RWPE2 (cell line): ENCODE results near the gene COMMD4.
A peak's percentile ranks its signal among the peaks of the same experiment; 100 is the strongest.
"Not testable (repeated sequence)": the region's sequence is repeated elsewhere in the genome, so short reads cannot be mapped to it uniquely, and the experiment has no call there.

Source experiments
- ATAC-seq: fragments of 200-7000 bp; cut with Tn5 transposase; 3 replicates; pipeline ENCODE4 v1.9.1; 2021; ENCODE audit warnings: low read depth
- DNase-seq: peaks from one replicate; pipeline ENCODE4 v3.0.0-alpha.2; 2020; ENCODE audit warnings: low spot score
- H3K27ac ChIP-seq: fragments of 450-650 bp; 2 replicates; pipeline ENCODE4 v1.5.1; 2017; ENCODE audit warnings: mild to moderate bottlenecking; ENCODE audit not compliant: poor library complexity, severe bottlenecking
- H3K27me3 ChIP-seq: fragments of 250-450 bp; sonication (Bioruptor Pico); 2 replicates; pipeline ENCODE4 v1.5.1; 2021; ENCODE audit warnings: mild to moderate bottlenecking, moderate library complexity; ENCODE audit not compliant: insufficient read depth, poor library complexity, severe bottlenecking
- H3K36me3 ChIP-seq: fragments of 250-450 bp; sonication (Bioruptor Pico); 2 replicates; pipeline ENCODE4 v1.5.1; 2020; ENCODE audit warnings: low read depth, mild to moderate bottlenecking, moderate library complexity
- H3K4me1 ChIP-seq: fragments of 250-450 bp; sonication (Bioruptor Pico); 2 replicates; pipeline ENCODE4 v1.5.1; 2021; ENCODE audit warnings: mild to moderate bottlenecking, moderate library complexity; ENCODE audit not compliant: insufficient read depth, poor library complexity, severe bottlenecking
- H3K4me3 ChIP-seq: fragments of 250-450 bp; sonication (Bioruptor Pico); 2 replicates; pipeline ENCODE4 v1.5.1; 2021; ENCODE audit warnings: mild to moderate bottlenecking, moderate library complexity; ENCODE audit not compliant: severe bottlenecking
- H3K9me3 ChIP-seq: fragments of 250-450 bp; sonication (Bioruptor Pico); 2 replicates; pipeline ENCODE4 v1.5.1; 2021; ENCODE audit warnings: mild to moderate bottlenecking, moderate library complexity; ENCODE audit not compliant: severe bottlenecking
- TF ChIP-seq, protein P1 (sequence below): fragments of 450-650 bp; IDR thresholded peaks from one replicate; pipeline ENCODE4 v1.5.1; 2017; ENCODE audit warnings: mild to moderate bottlenecking, moderate library complexity; ENCODE audit not compliant: poor library complexity, severe bottlenecking

The COMMD4 gene

DNA sequence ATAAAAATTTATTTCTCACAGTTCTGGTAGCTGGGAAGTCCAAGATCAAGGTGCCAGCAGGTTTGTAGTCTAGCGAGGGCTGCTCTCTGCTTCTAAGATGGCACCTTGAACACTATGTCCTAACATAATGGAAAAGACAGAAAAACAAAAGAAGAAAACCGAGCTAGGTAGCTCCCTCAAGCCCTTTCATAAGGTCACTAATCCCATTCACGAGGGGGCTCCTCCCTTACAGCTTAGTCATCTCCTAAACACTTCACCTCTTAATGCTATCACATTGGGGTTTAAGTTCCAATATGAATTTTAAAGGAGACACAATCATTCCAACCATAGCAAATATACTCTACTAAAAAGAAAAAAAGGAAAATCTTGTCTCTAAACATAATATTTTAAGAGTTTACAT lies 29.7 kb upstream of the COMMD4 start:
- H3K4me1 ChIP-seq: no peaks in the 10 kb centered on the region
- no peaks in the 10 kb centered on the region for H3K36me3 ChIP-seq
- DNase-seq (no peak), ATAC-seq (no peak)
- H3K4me3 ChIP-seq: no peak overlapping the region
- TF ChIP-seq, protein P1, sequence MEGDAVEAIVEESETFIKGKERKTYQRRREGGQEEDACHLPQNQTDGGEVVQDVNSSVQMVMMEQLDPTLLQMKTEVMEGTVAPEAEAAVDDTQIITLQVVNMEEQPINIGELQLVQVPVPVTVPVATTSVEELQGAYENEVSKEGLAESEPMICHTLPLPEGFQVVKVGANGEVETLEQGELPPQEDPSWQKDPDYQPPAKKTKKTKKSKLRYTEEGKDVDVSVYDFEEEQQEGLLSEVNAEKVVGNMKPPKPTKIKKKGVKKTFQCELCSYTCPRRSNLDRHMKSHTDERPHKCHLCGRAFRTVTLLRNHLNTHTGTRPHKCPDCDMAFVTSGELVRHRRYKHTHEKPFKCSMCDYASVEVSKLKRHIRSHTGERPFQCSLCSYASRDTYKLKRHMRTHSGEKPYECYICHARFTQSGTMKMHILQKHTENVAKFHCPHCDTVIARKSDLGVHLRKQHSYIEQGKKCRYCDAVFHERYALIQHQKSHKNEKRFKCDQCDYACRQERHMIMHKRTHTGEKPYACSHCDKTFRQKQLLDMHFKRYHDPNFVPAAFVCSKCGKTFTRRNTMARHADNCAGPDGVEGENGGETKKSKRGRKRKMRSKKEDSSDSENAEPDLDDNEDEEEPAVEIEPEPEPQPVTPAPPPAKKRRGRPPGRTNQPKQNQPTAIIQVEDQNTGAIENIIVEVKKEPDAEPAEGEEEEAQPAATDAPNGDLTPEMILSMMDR: no peak
- no peaks in the 10 kb centered on the region for H3K9me3 ChIP-seq
- H3K27ac ChIP-seq: no peak overlapping the region
- peaks cover 12% of the 10 kb centered on the region for H3K27me3 ChIP-seq

DNA sequence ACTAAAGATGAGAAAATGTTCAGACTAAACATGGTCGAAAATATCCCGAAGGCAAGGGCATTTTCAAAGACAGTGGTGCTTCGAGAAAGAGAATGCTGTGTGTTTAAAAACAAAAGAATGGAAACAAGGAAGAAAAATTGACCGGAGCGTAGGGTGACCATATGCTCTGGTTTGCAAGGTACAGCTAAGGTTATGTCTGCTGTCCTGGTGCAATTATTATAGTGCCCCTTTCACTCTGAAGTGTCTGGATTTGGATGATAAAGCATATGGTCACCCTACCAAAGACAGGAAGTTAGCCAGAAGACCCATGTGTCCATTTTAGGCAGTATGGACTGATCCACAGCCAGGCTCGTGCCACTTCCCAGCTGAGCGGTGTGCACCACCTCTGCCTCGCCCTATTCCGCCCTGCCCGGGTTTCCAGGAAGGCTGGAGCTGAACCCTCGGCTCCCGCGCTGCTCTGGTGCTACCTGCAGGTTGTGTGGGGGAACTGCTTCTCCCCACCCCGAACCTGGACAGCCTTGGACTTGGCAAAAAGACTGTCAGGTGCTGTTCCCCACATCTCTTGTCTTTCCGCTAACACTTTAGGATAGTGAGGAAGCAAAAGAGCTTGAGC lies 28.0 kb upstream of the COMMD4 start:
- peak; percentile 93 for ATAC-seq
- peak; percentile 82 for DNase-seq
- no peaks in the 10 kb centered on the region for H3K9me3 ChIP-seq
- peaks cover 12% of the 10 kb centered on the region for H3K27me3 ChIP-seq
- H3K36me3 ChIP-seq: no peaks in the 10 kb centered on the region
- H3K4me1 ChIP-seq: no peaks in the 10 kb centered on the region
- no peak overlapping the region for H3K4me3 ChIP-seq
- H3K27ac ChIP-seq: no peak overlapping the region
- TF ChIP-seq, protein P1: peak; percentile 68

DNA sequence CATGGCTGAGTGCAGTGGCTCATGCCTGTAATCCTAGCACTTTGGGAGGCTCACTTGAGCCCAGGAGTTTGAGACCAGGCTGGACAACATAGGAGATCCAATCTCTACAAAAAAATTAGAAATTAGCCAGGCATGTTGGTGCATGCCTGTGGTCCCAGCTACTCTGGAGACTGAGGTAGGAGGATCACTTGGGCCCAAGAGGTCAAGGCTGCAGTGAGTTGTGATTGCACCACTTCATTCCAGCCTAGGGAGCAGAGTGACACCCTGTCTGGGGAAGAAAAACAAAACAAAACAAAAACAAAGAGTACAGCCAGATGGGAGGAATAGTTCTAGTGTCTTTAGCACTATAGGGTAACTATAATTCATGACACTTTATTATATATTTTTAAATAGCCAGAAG lies 26.2 kb upstream of the COMMD4 start:
- TF ChIP-seq, protein P1: no peak
- no peak overlapping the region for H3K4me3 ChIP-seq
- no peaks in the 10 kb centered on the region for H3K9me3 ChIP-seq
- ATAC-seq (no peak), DNase-seq (no peak)
- H3K27me3 ChIP-seq: peaks cover 2% of the 10 kb centered on the region
- H3K4me1 ChIP-seq: no peaks in the 10 kb centered on the region
- H3K36me3 ChIP-seq: no peaks in the 10 kb centered on the region
- no peak overlapping the region for H3K27ac ChIP-seq

DNA sequence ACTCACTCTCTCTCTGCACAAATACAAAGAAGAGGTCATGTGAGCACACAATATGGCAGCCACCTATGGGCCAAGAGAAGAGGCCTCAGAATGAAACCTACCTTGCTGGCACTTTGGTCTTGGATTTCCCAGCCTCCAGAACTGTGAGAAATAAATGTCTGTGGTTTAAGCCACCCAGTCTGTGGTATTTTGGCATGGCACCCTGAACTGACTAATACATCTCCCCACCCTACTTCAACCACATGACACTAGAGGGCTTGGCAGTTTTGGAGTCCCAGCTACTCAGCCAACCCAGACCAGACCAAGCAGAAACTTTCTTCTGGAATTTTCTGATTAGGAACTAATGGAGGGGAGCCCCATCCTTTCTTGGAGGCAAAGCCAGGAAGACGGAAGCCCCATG lies 23.3 kb upstream of the COMMD4 start:
- H3K27ac ChIP-seq, H3K27me3 ChIP-seq, H3K4me3 ChIP-seq, DNase-seq, H3K36me3 ChIP-seq, ATAC-seq, H3K9me3 ChIP-seq, H3K4me1 ChIP-seq: not testable (repeated sequence)

DNA sequence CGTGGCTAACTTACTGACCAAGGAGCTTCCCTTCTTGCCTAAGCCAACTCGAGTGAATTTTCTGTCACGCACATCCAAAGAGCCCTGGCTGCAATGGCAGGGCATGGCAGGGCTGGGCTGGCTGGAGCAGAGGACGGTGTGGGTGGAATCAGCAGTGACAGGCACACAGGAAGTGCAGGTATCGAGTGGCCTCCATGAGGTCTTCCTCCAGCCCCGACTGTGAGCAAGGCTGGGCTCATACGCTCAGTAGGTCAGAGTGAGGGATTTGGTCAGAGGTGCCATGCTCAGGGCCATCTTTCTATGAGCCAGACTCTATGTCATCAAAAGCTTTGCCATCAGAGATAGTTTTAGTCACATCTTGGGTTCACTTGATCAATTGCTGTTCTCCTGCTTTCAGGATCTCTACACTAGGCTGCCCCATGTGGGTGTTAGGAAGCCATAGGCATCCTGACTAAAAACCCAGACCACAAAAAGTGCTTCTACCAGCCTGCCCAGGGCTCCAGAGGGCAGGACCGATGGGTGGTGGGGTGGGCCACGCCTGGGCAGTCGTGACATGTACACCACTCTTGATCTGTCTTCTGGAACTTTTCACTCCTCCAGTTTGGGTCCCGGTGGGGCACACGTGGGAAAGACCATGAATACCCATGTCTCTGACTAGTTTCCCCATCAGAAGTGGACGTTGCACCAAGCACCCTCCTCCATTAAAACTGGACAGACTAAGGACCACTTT lies 22.6 kb upstream of the COMMD4 start:
- no peak overlapping the region for H3K4me3 ChIP-seq
- H3K9me3 ChIP-seq: no peaks in the 10 kb centered on the region
- no peaks in the 10 kb centered on the region for H3K36me3 ChIP-seq
- no peak overlapping the region for H3K27ac ChIP-seq
- no peak for ATAC-seq
- TF ChIP-seq, protein P1: no peak
- no peaks in the 10 kb centered on the region for H3K27me3 ChIP-seq
- DNase-seq: no peak
- no peaks in the 10 kb centered on the region for H3K4me1 ChIP-seq
